Spleen (tissue), 7 donors: ENCODE results near the gene GJA4.

Experiments used
- POLR2A ChIP-seq, 3 donors: fragments of 450-650 bp; IDR thresholded peaks; one replicate each; pipeline ENCODE4 v1.5.1; 2017; ENCODE audit warnings: antibody characterized with exemption in 3 of 3, mild to moderate bottlenecking in 1 of 3
- POLR2AphosphoS5 ChIP-seq, 3 donors: sonication (generic); formaldehyde crosslinking; IDR thresholded peaks; one replicate each; pipeline ENCODE4 v1.5.1; 2017; ENCODE audit warnings: antibody characterized with exemption in 3 of 3
- TF ChIP-seq, protein P1 (sequence below), 11 experiments: fragments of 200-600 bp in 7 of 11; fragments of 450-650 bp in 4 of 11; sonication (generic) in 4 of 11; IDR thresholded peaks in 8 of 11; conservative IDR thresholded peaks in 3 of 11; 1 replicate in 7 of 11; 2 replicates in 4 of 11; pipeline versions ENCODE4 v1.4.0 to v1.8.0; 2016 to 2021; ENCODE audit warnings: antibody characterized with exemption in 11 of 11, inconsistent platforms in 4 of 11, mild to moderate bottlenecking in 1 of 11
- donor health status: DM: no; HTN: no; CAD: no; lungs with moderate emphysema.
- donor health status: DM: no; HTN: no; CAD: no.
- donor health status: DM: no; HTN: no; CAD: no.

GRCh38 chr1:34779005-34779404, 13.8 kb upstream of the GJA4 start:
- TF ChIP-seq POLR2A (IDR thresholded peaks at IDR 0.05) = no peak
- TF ChIP-seq, protein P1, sequence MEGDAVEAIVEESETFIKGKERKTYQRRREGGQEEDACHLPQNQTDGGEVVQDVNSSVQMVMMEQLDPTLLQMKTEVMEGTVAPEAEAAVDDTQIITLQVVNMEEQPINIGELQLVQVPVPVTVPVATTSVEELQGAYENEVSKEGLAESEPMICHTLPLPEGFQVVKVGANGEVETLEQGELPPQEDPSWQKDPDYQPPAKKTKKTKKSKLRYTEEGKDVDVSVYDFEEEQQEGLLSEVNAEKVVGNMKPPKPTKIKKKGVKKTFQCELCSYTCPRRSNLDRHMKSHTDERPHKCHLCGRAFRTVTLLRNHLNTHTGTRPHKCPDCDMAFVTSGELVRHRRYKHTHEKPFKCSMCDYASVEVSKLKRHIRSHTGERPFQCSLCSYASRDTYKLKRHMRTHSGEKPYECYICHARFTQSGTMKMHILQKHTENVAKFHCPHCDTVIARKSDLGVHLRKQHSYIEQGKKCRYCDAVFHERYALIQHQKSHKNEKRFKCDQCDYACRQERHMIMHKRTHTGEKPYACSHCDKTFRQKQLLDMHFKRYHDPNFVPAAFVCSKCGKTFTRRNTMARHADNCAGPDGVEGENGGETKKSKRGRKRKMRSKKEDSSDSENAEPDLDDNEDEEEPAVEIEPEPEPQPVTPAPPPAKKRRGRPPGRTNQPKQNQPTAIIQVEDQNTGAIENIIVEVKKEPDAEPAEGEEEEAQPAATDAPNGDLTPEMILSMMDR (IDR thresholded peaks at IDR 0.05 in 8 of 11, conservative IDR thresholded peaks at IDR 0.05 in 3 of 11) = no peak
- no peak for TF ChIP-seq POLR2AphosphoS5 (IDR thresholded peaks at IDR 0.05)
